Natural killer cell (primary cell): ENCODE results near the gene TMEM132D. TPM values are rescaled to one million over a fixed set of nuclear protein-coding genes. Genes with fewer than 3 reads are reported as not detected.

ENCODE experiments used
- ATAC-seq, 3 donors: fragments of 150-1000 bp in 2 of 3; fragments of 200-7000 bp in 1 of 3; cut with Tn5 transposase; 1 replicate in 1 of 3; 2 replicates in 2 of 3; pipeline ENCODE4 v1.10.0; 2021; ENCODE audit warnings: mild to moderate bottlenecking in 2 of 3, moderate library complexity in 2 of 3
- DNase-seq, 2 donors: peaks; one replicate each; pipeline versions ENCODE4 v3.0.0 to v3.0.0-alpha.2; 2013 to 2021; ENCODE audit warnings: mixed read lengths in 1 of 2
- H3K27ac ChIP-seq: one replicate; pipeline ENCODE4 v1.5.1; 2013; ENCODE audit warnings: mild to moderate bottlenecking, low read length
- H3K27me3 ChIP-seq: one replicate; pipeline ENCODE4 v1.6.1; 2013; ENCODE audit warnings: low read length; ENCODE audit not compliant: control insufficient read depth, insufficient read depth
- H3K36me3 ChIP-seq: one replicate; pipeline ENCODE4 v1.6.1; 2013; ENCODE audit warnings: low read length; ENCODE audit not compliant: control insufficient read depth, insufficient read depth
- H3K4me1 ChIP-seq: one replicate; pipeline ENCODE4 v1.6.1; 2013; ENCODE audit warnings: low read length; ENCODE audit not compliant: control insufficient read depth, insufficient read depth
- H3K4me3 ChIP-seq: one replicate; pipeline ENCODE4 v1.5.1; 2013; ENCODE audit warnings: low read length
- H3K9me3 ChIP-seq: one replicate; pipeline ENCODE4 v1.6.1; 2013; ENCODE audit warnings: low read length; ENCODE audit not compliant: control insufficient read depth, insufficient read depth
- H3K27ac Mint-ChIP-seq, 2 donors: one replicate each; pipeline ENCODE4 v1.8.0; 2022; ENCODE audit warnings: mild to moderate bottlenecking in 2 of 2, mixed read lengths in 2 of 2, moderate library complexity in 1 of 2
- H3K27me3 Mint-ChIP-seq, 2 donors: one replicate each; pipeline ENCODE4 v1.8.0; 2022; ENCODE audit warnings: low read depth in 2 of 2, mixed read lengths in 2 of 2
- H3K36me3 Mint-ChIP-seq: one replicate; pipeline ENCODE4 v1.8.0; 2022; ENCODE audit warnings: mixed read lengths
- H3K4me1 Mint-ChIP-seq, 2 donors: one replicate each; pipeline ENCODE4 v1.8.0; 2022; ENCODE audit warnings: mixed read lengths in 2 of 2
- H3K4me3 Mint-ChIP-seq: one replicate; pipeline ENCODE4 v1.8.0; 2022; ENCODE audit warnings: mild to moderate bottlenecking, moderate library complexity, mixed read lengths
- H3K9me3 Mint-ChIP-seq, 2 donors: one replicate each; pipeline ENCODE4 v1.8.0; 2022; ENCODE audit warnings: mixed read lengths in 2 of 2
- WGBS: methylation state at CpG from one replicate; pipeline ENCODE4 v1.1.7; 2013; ENCODE audit warnings: missing lambda C conversion rate; ENCODE audit not compliant: insufficient coverage; 5-methylcytosine and 5-hydroxymethylcytosine counted together
- intact Hi-C: fragments of 100-400 bp; cut with micrococcal nuclease; formaldehyde crosslinking; loops from one replicate; pipeline ENCODE4 v1.14.2; 2022
- total RNA-seq, 4 donors: library from RNA; stranded (reverse); fragments of 120-200 nt in 1 of 4; gene quantifications; one replicate each; pipeline versions ENCODE4 v1.2.3 to v1.2.4, GENCODE V29; 2013 to 2022
- TF ChIP-seq, protein P1 (sequence below): fragments of 200-600 bp; IDR thresholded peaks from one replicate; pipeline ENCODE4 v1.8.0; 2022; ENCODE audit warnings: antibody characterized with exemption

Gene TMEM132D
- total RNA-seq, 3 donors from 2014 or later (not counting 1 experiment from before 2014, with no cell fraction given) = not detected

DNA sequence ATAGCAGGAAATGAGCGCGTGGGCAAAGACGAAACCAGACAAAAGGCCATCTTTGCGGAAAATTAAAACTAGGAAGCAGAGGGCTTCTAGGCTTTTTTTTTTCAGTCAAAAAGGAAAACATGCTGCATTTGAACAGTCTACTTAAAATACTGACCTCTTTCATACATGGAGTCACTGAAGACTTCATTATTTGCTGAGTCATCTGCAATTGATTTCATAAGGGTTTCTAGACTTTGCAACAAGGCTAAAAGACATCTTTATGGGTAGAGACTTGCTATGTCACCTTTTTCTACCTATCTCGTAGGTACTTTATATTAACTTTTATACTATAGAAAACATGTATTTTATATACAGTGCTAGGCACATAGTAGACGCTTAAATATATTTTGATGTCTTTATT lies 238.4 kb downstream of the TMEM132D start:
- no peaks in the 10 kb centered on the region for H3K27me3 ChIP-seq
- Mint-ChIP-seq H3K27me3 (peaks cover 0 to 3% of the 10 kb centered on the region in 2 donors), H3K9me3 (peaks cover 0 to 5% of the 10 kb centered on the region in 2 donors), H3K4me1 (no peaks in the 10 kb centered on the region), H3K36me3 (no peaks in the 10 kb centered on the region), H3K27ac (no peak overlapping the region), H3K4me3 (no peak overlapping the region)
- H3K4me1 ChIP-seq = no peaks in the 10 kb centered on the region
- TF ChIP-seq, protein P1, sequence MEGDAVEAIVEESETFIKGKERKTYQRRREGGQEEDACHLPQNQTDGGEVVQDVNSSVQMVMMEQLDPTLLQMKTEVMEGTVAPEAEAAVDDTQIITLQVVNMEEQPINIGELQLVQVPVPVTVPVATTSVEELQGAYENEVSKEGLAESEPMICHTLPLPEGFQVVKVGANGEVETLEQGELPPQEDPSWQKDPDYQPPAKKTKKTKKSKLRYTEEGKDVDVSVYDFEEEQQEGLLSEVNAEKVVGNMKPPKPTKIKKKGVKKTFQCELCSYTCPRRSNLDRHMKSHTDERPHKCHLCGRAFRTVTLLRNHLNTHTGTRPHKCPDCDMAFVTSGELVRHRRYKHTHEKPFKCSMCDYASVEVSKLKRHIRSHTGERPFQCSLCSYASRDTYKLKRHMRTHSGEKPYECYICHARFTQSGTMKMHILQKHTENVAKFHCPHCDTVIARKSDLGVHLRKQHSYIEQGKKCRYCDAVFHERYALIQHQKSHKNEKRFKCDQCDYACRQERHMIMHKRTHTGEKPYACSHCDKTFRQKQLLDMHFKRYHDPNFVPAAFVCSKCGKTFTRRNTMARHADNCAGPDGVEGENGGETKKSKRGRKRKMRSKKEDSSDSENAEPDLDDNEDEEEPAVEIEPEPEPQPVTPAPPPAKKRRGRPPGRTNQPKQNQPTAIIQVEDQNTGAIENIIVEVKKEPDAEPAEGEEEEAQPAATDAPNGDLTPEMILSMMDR = no peak
- H3K9me3 ChIP-seq = no peaks in the 10 kb centered on the region
- WGBS = 93% methylated on average over 4 of the region's 6 CpGs
- no peak overlapping the region for H3K27ac ChIP-seq
- DNase-seq (no peak), ATAC-seq (no peak)
- H3K36me3 ChIP-seq = no peaks in the 10 kb centered on the region
- no peak overlapping the region for H3K4me3 ChIP-seq
- intact Hi-C loops = no loop called here

DNA sequence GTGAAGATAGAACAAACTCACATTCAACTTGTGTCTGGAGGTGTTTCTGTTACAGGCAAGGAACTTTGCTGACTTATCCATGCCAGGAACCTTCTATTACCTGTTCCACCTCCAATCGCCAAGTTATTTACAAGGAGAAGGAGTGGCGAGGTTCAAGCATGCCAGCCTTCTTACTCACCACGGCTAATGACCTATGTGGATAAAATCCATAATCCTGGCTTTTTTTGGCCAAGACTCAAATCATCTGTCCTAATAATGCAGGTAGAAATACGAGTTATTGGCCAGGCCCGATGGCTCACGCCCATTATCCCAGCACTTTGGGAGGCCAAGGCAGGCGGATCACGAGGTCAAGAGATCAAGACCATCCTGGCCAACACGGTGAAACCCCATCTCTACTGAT lies 241.6 kb downstream of the TMEM132D start:
- intact Hi-C loops = no loop called here
- Histone ChIP-seq H3K27ac (no peak overlapping the region), H3K9me3 (no peaks in the 10 kb centered on the region), H3K27me3 (no peaks in the 10 kb centered on the region), H3K4me3 (no peak overlapping the region), H3K36me3 (no peaks in the 10 kb centered on the region), H3K4me1 (no peaks in the 10 kb centered on the region)
- Mint-ChIP-seq H3K9me3 (peaks cover 0 to 5% of the 10 kb centered on the region in 2 donors), H3K4me1 (no peaks in the 10 kb centered on the region), H3K4me3 (no peak overlapping the region), H3K27me3 (peaks cover 0 to 3% of the 10 kb centered on the region in 2 donors), H3K27ac (no peak overlapping the region), H3K36me3 (no peaks in the 10 kb centered on the region)
- DNase-seq = no peak
- WGBS = 88% methylated on average over 9 of the region's 9 CpGs
- no peak for ATAC-seq
- TF ChIP-seq, protein P1 = no peak

DNA sequence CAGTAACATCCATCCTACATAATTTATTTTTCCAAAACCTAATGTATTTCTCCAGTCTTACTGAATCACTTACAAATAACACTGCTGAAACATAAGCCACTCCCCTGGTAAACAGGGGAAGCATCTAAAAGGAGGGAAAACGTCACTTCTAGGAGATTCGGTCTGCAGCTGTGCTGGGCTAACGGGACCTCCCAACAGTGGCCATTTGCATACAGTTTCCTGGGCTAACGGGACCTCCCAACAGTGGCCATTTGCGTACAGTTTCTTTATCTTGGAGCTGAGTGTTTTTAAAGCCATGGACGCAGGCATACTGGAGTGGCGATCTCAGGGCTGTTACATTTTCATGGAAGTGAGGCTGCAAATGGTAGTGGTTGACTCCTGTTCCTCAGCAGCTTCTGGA lies 242.9 kb downstream of the TMEM132D start:
- Histone ChIP-seq H3K27ac (no peak overlapping the region), H3K36me3 (no peaks in the 10 kb centered on the region), H3K4me3 (no peak overlapping the region), H3K9me3 (no peaks in the 10 kb centered on the region), H3K27me3 (no peaks in the 10 kb centered on the region), H3K4me1 (no peaks in the 10 kb centered on the region)
- DNase-seq (no peak), ATAC-seq (no peak)
- Mint-ChIP-seq H3K27me3 (no peaks in the 10 kb centered on the region), H3K9me3 (peaks cover 0 to 3% of the 10 kb centered on the region in 2 donors), H3K4me3 (no peak overlapping the region), H3K27ac (no peak overlapping the region), H3K36me3 (no peaks in the 10 kb centered on the region), H3K4me1 (no peaks in the 10 kb centered on the region)
- WGBS = 71% methylated on average over 7 of the region's 7 CpGs
- TF ChIP-seq, protein P1 = no peak
- intact Hi-C loops = no loop called here

DNA sequence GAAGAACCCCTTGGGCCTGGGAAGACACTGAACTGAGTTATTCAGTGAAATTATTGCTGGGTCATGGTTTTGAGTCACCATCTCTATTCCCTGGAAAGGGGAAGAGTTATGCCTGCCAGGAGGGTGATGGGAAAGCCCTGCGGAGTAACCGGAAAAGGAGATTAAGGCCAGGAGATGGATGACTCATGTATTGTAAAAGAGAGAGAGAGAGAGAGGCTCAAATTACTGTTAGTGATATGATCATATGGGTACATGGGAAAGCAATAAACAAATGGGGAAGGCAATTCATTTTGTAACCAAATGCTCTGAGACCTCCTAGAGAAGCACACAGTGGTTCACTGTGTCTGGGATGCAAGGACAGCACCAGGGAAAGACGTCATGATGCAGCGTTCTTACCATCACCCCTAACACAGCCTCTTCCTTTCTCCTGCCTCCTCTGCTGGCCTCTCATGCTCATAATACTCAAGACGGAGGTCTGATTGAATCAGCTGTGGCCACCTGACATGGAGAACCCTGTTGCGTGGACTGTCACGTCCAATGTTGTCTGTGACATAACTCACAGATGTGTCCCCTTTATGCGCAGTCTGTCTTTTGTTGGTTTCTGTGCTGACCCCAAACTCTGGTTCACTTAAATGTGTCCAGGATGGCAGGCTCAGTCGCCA lies 243.7 kb downstream of the TMEM132D start:
- ATAC-seq = no peak
- 88% methylated on average over 9 of the region's 9 CpGs for WGBS

More for the DNA sequence above, 243.7 kb downstream of the TMEM132D start:
- DNase-seq = no peak
- H3K27ac ChIP-seq = no peak overlapping the region
- intact Hi-C loops = no loop called here
- TF ChIP-seq, protein P1 = no peak
- H3K4me3 ChIP-seq = no peak overlapping the region
- no peaks in the 10 kb centered on the region for H3K9me3 ChIP-seq
- no peaks in the 10 kb centered on the region for H3K36me3 ChIP-seq
- Mint-ChIP-seq H3K27me3 (no peaks in the 10 kb centered on the region), H3K4me3 (no peak overlapping the region), H3K27ac (no peak overlapping the region), H3K4me1 (no peaks in the 10 kb centered on the region), H3K36me3 (no peaks in the 10 kb centered on the region), H3K9me3 (peaks cover 0 to 2% of the 10 kb centered on the region in 2 donors)
- no peaks in the 10 kb centered on the region for H3K4me1 ChIP-seq
- H3K27me3 ChIP-seq = no peaks in the 10 kb centered on the region
